ENCODE data around the gene SNTN.

SNTN gene

DNA sequence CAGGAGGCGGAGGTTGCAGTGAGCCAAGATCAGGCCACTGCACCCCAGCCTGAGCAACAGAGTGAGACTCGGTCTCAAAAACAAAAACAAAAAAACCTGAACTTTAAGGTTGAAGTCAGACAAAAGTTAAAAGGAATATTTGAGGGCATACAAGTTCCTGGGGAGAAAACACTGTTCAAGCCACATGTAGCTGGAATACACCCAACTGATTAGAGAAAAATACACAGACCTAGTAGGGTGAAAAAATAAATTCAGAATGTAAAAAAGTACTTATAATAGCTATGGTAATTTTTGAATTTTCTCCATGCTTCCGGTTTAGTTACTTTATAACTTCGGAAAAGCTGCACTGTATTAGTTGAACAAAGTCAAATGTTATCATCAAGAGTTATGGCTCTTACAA, 42.6 kb upstream of the SNTN start:
- Histone ChIP-seq H3K4me3 (ENCODE audit: insufficient read depth, low read length, poor library complexity, severe bottlenecking) (no peak overlapping the region), H3F3A (ENCODE audit: insufficient read depth) (no peaks in the 10 kb centered on the region), H3K36me3 (ENCODE audit: low read length) (no peaks in the 10 kb centered on the region), H4K20me1 (ENCODE audit: low read depth, low read length) (no peaks in the 10 kb centered on the region), H3K27me3 (ENCODE audit: low read length) (no peaks in the 10 kb centered on the region), H3K9me3 (ENCODE audit: insufficient read depth, low read length) (no peaks in the 10 kb centered on the region), H3K4me2 (ENCODE audit: low read depth, low read length, poor library complexity, severe bottlenecking) (no peak overlapping the region), H2AFZ (ENCODE audit: low read depth, low read length, severe bottlenecking) (no peak overlapping the region), H3K9me2 (replicated peaks; ENCODE audit: insufficient read depth, low read length) (no peaks in the 10 kb centered on the region; the same call in 1 of the 2 replicates), H3K27ac (ENCODE audit: low read depth, low read length) (no peak overlapping the region), H3K79me2 (ENCODE audit: insufficient read depth, low read length) (no peaks in the 10 kb centered on the region), H3K9ac (ENCODE audit: low read length) (no peak overlapping the region)
- TF ChIP-seq, protein P1, sequence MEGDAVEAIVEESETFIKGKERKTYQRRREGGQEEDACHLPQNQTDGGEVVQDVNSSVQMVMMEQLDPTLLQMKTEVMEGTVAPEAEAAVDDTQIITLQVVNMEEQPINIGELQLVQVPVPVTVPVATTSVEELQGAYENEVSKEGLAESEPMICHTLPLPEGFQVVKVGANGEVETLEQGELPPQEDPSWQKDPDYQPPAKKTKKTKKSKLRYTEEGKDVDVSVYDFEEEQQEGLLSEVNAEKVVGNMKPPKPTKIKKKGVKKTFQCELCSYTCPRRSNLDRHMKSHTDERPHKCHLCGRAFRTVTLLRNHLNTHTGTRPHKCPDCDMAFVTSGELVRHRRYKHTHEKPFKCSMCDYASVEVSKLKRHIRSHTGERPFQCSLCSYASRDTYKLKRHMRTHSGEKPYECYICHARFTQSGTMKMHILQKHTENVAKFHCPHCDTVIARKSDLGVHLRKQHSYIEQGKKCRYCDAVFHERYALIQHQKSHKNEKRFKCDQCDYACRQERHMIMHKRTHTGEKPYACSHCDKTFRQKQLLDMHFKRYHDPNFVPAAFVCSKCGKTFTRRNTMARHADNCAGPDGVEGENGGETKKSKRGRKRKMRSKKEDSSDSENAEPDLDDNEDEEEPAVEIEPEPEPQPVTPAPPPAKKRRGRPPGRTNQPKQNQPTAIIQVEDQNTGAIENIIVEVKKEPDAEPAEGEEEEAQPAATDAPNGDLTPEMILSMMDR (IDR thresholded peaks at IDR 0.05; ENCODE audit: insufficient read depth, low read length, poor library complexity, severe bottlenecking): no peak
- TF ChIP-seq EZH2phosphoT487 (conservative IDR thresholded peaks at IDR 0.05; ENCODE audit: low read length): no peak

DNA sequence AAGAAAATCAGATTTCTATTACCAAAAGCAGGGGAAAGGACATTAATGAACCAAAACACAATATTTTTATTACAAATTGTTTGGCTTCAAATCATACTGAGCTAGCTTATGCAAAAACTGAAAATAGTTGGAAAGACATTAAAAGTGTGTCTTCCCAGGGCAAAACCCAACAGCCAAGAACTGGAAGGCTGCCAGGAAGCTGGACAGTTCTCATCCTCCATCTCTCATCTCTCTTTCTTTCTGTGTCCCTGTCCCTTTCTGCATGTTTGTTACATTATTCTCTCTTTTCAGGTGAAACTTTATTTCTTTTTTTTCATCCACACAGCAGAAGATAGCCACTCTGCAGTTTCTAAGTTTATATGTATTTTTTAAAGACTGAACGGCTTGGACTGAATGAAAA, 41.1 kb upstream of the SNTN start:
- Histone ChIP-seq H3F3A (ENCODE audit: insufficient read depth) (no peaks in the 10 kb centered on the region), H2AFZ (ENCODE audit: low read depth, low read length, severe bottlenecking) (no peak overlapping the region), H3K9ac (ENCODE audit: low read length) (no peak overlapping the region), H3K27ac (ENCODE audit: low read depth, low read length) (no peak overlapping the region), H3K36me3 (ENCODE audit: low read length) (no peaks in the 10 kb centered on the region), H3K4me2 (ENCODE audit: low read depth, low read length, poor library complexity, severe bottlenecking) (no peak overlapping the region), H3K27me3 (ENCODE audit: low read length) (no peaks in the 10 kb centered on the region), H3K79me2 (ENCODE audit: insufficient read depth, low read length) (no peaks in the 10 kb centered on the region), H4K20me1 (ENCODE audit: low read depth, low read length) (no peaks in the 10 kb centered on the region), H3K9me3 (ENCODE audit: insufficient read depth, low read length) (no peaks in the 10 kb centered on the region), H3K9me2 (replicated peaks; ENCODE audit: insufficient read depth, low read length) (no peaks in the 10 kb centered on the region; the same call in 1 of the 2 replicates), H3K4me3 (ENCODE audit: insufficient read depth, low read length, poor library complexity, severe bottlenecking) (no peak overlapping the region)
- TF ChIP-seq EZH2phosphoT487 (conservative IDR thresholded peaks at IDR 0.05; ENCODE audit: low read length): no peak
- TF ChIP-seq, protein P1 (IDR thresholded peaks at IDR 0.05; ENCODE audit: insufficient read depth, low read length, poor library complexity, severe bottlenecking): no peak

DNA sequence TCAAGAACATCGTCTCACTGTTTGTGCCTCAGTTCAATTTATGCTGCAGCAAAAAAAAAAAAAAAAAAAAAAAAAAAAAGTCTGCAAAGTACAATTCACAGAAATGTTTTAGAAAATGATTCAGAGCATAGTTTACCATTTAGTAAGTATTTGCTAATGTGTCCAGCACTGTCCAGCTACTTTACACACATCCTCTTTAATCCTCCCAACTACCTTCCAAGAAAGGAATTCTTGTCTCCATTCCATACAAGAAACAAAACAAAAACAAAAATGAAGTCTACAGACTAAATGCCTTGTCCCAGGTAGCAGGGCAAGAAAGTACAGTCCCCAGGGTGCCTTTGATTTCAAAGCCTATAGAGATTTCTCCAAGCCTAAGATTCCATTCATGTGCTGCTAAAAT, 38.9 kb upstream of the SNTN start:
- TF ChIP-seq, protein P1 (IDR thresholded peaks at IDR 0.05; ENCODE audit: insufficient read depth, low read length, poor library complexity, severe bottlenecking): no peak
- TF ChIP-seq EZH2phosphoT487 (conservative IDR thresholded peaks at IDR 0.05; ENCODE audit: low read length): no peak
- Histone ChIP-seq H3K9me3 (ENCODE audit: insufficient read depth, low read length) (no peaks in the 10 kb centered on the region), H3K27ac (ENCODE audit: low read depth, low read length) (no peak overlapping the region), H3F3A (ENCODE audit: insufficient read depth) (no peaks in the 10 kb centered on the region), H3K4me2 (ENCODE audit: low read depth, low read length, poor library complexity, severe bottlenecking) (no peak overlapping the region), H3K79me2 (ENCODE audit: insufficient read depth, low read length) (no peaks in the 10 kb centered on the region), H3K27me3 (ENCODE audit: low read length) (no peaks in the 10 kb centered on the region), H3K9ac (ENCODE audit: low read length) (no peak overlapping the region), H2AFZ (ENCODE audit: low read depth, low read length, severe bottlenecking) (no peak overlapping the region), H4K20me1 (ENCODE audit: low read depth, low read length) (no peaks in the 10 kb centered on the region), H3K36me3 (ENCODE audit: low read length) (no peaks in the 10 kb centered on the region), H3K4me3 (ENCODE audit: insufficient read depth, low read length, poor library complexity, severe bottlenecking) (no peak overlapping the region), H3K9me2 (replicated peaks; ENCODE audit: insufficient read depth, low read length) (no peaks in the 10 kb centered on the region; the same call in 1 of the 2 replicates)
